KOPT-K1 (cell line): ENCODE data around the gene MKRN3.
"Not testable (repeated sequence)": the region's sequence is repeated elsewhere in the genome, so short reads cannot be mapped to it uniquely, and the experiment has no call there.

ENCODE experiments used
- H3K27ac ChIP-seq: fragments of 200-600 bp; sonication (generic); 2 replicates; pipeline ENCODE4 v1.5.1; 2016; ENCODE audit warnings: antibody characterized with exemption, mild to moderate bottlenecking, low read depth, low read length; ENCODE audit not compliant: poor library complexity, severe bottlenecking
- H3K36me3 ChIP-seq: fragments of 200-600 bp; sonication (generic); 2 replicates; pipeline ENCODE4 v1.5.1; 2017; ENCODE audit warnings: antibody characterized with exemption, mild to moderate bottlenecking, low read length, moderate library complexity; ENCODE audit not compliant: insufficient read depth
- H3K9me3 ChIP-seq: fragments of 200-600 bp; sonication (generic); 2 replicates; pipeline ENCODE4 v1.5.1; 2017; ENCODE audit warnings: antibody characterized with exemption, low read length, mild to moderate bottlenecking; ENCODE audit not compliant: insufficient read depth, poor library complexity, severe bottlenecking

The MKRN3 gene

GRCh38 chr15:23569151-23569925 is 3.9 kb downstream of the MKRN3 start:
- Histone ChIP-seq H3K9me3 (no peaks in the 10 kb centered on the region), H3K36me3 (peaks cover 52% of the 10 kb centered on the region), H3K27ac (no peak overlapping the region)

GRCh38 chr15:23570486-23570885 is 5.0 kb downstream of the MKRN3 start:
- Histone ChIP-seq H3K36me3 (peaks cover 63% of the 10 kb centered on the region), H3K27ac (no peak overlapping the region), H3K9me3 (no peaks in the 10 kb centered on the region)

- Histone ChIP-seq H3K9me3 (no peaks in the 10 kb centered on the region), H3K36me3 (peaks cover 60% of the 10 kb centered on the region), H3K27ac (no peak overlapping the region)
These were observed 7.4 kb downstream of the MKRN3 start for GRCh38 chr15:23572844-23573243.

GRCh38 chr15:23574742-23575141 is 9.3 kb downstream of the MKRN3 start:
- Histone ChIP-seq H3K9me3 (no peaks in the 10 kb centered on the region), H3K27ac (no peak overlapping the region), H3K36me3 (peaks cover 58% of the 10 kb centered on the region)

GRCh38 chr15:23576061-23576460 is 10.6 kb downstream of the MKRN3 start:
- Histone ChIP-seq H3K27ac (no peak overlapping the region), H3K9me3 (no peaks in the 10 kb centered on the region), H3K36me3 (peaks cover 47% of the 10 kb centered on the region)

- H3K9me3 ChIP-seq, result no peaks in the 10 kb centered on the region
- peaks cover 39% of the 10 kb centered on the region for H3K36me3 ChIP-seq
- no peak overlapping the region for H3K27ac ChIP-seq
These were observed 13.2 kb downstream of the MKRN3 start for GRCh38 chr15:23578521-23579150.

- Histone ChIP-seq H3K27ac (no peak overlapping the region), H3K36me3 (no peaks in the 10 kb centered on the region), H3K9me3 (no peaks in the 10 kb centered on the region)
These were observed 22.8 kb downstream of the MKRN3 start for GRCh38 chr15:23588268-23588667.

GRCh38 chr15:23589012-23589411 is 23.5 kb downstream of the MKRN3 start:
- H3K27ac ChIP-seq, result no peak overlapping the region
- no peaks in the 10 kb centered on the region for H3K36me3 ChIP-seq
- H3K9me3 ChIP-seq, result no peaks in the 10 kb centered on the region

GRCh38 chr15:23594252-23594770 is 28.8 kb downstream of the MKRN3 start:
- H3K36me3 ChIP-seq, result no peaks in the 10 kb centered on the region
- no peaks in the 10 kb centered on the region for H3K9me3 ChIP-seq
- H3K27ac ChIP-seq, result no peak overlapping the region

GRCh38 chr15:23595368-23595767 is 29.9 kb downstream of the MKRN3 start:
- Histone ChIP-seq H3K27ac (no peak overlapping the region), H3K9me3 (no peaks in the 10 kb centered on the region), H3K36me3 (no peaks in the 10 kb centered on the region)

- no peak overlapping the region for H3K27ac ChIP-seq
- H3K9me3 ChIP-seq, result no peaks in the 10 kb centered on the region
- H3K36me3 ChIP-seq, result no peaks in the 10 kb centered on the region
These were observed 31.3 kb downstream of the MKRN3 start for GRCh38 chr15:23596736-23597135.

GRCh38 chr15:23597278-23597677 is 31.8 kb downstream of the MKRN3 start:
- H3K27ac ChIP-seq, H3K36me3 ChIP-seq, H3K9me3 ChIP-seq: not testable (repeated sequence)

- Histone ChIP-seq H3K27ac (no peak overlapping the region), H3K9me3 (no peaks in the 10 kb centered on the region), H3K36me3 (no peaks in the 10 kb centered on the region)
These were observed 33.6 kb downstream of the MKRN3 start for GRCh38 chr15:23599053-23599452.

- Histone ChIP-seq H3K27ac (no peak overlapping the region), H3K36me3 (no peaks in the 10 kb centered on the region), H3K9me3 (no peaks in the 10 kb centered on the region)
These were observed 36.6 kb downstream of the MKRN3 start for GRCh38 chr15:23602124-23602523.

GRCh38 chr15:23606226-23606625 is 40.8 kb downstream of the MKRN3 start:
- Histone ChIP-seq H3K9me3 (no peaks in the 10 kb centered on the region), H3K36me3 (no peaks in the 10 kb centered on the region), H3K27ac (no peak overlapping the region)

GRCh38 chr15:23616536-23616935 is 51.1 kb downstream of the MKRN3 start:
- Histone ChIP-seq H3K36me3 (no peaks in the 10 kb centered on the region), H3K9me3 (no peaks in the 10 kb centered on the region), H3K27ac (no peak overlapping the region)
